Measurements from ENCODE around the gene SOWAHB.

The SOWAHB gene

GRCh38 chr4:76902233-76902890 lies 4.4 kb upstream of the SOWAHB start:
- Mint-ChIP-seq H3K27ac (no peak overlapping the region), H3K9me3 (no peaks in the 10 kb centered on the region), H3K4me3 (no peak overlapping the region), H3K4me1 (peaks cover 12% of the 10 kb centered on the region), H3K27me3 (peaks cover 35% of the 10 kb centered on the region), H3K36me3 (no peaks in the 10 kb centered on the region)
- CTCF ChIA-PET, result no interaction called here
- no peak for DNase-seq

DNA sequence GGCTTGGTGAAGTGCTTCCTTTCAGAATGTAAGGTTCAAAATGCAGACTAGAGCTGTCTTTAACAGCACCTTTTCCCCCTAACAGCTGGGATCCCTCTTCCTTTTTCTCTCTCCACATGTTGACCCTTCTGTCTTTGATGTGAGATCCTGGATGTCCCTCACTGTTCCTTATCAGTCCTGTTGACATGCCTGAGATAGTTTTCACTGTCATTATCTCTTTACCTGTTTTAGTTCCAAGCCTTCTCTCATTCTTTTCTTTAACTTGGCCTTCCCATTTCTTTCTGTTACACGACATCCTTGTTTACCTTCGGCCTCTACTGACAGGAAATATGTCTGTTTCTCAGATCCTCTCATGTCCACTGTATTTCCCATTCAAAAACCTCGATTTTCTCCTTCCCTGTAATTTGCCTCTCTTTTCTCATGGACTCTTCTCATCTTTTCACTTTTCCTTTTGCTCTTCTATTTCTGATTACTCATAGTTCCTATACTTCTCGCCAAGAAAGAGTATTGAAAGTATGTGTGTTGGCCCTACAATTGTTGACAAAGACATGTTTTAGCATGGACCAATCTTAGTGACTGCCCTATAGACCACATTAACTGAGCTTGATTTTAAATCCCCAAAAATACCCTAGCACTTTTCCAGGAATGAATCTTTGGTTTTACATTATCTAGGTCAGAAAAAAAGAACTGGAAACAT lies 1.2 kb upstream of the SOWAHB start:
- peak overlapping the region; percentile 61 for H3K4me3 Mint-ChIP-seq
- peaks cover 12% of the 10 kb centered on the region for H3K4me1 Mint-ChIP-seq
- H3K9me3 Mint-ChIP-seq, result no peaks in the 10 kb centered on the region
- CTCF ChIA-PET, result no interaction called here
- peak overlapping the region; percentile 0 for H3K27ac Mint-ChIP-seq
- no peaks in the 10 kb centered on the region for H3K36me3 Mint-ChIP-seq
- no peak for DNase-seq
- peaks cover 61% of the 10 kb centered on the region for H3K27me3 Mint-ChIP-seq

DNA sequence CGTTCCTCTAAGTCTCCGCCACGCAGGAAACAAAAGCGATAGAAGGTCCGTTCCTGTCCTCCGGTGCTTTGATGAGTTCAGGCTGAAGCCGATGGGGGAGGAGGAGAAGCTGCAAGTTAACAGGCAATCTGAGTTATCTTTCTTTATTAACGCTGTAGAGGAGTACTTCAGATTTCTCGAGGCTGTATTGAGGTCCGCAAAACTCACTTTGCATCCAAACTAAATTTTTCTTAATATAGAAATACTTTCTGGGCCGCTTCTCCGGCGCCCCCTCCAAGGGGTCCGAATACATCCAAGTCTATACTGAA lies 395 bp upstream of the SOWAHB start:
- H3K9me3 Mint-ChIP-seq, result no peaks in the 10 kb centered on the region
- H3K27ac Mint-ChIP-seq, result no peak overlapping the region
- H3K4me3 Mint-ChIP-seq, result peak overlapping the region; percentile 61
- H3K27me3 Mint-ChIP-seq, result peaks cover 62% of the 10 kb centered on the region
- peaks cover 12% of the 10 kb centered on the region for H3K4me1 Mint-ChIP-seq
- no peaks in the 10 kb centered on the region for H3K36me3 Mint-ChIP-seq
- DNase-seq, result no peak
- CTCF ChIA-PET, result no interaction called here

DNA sequence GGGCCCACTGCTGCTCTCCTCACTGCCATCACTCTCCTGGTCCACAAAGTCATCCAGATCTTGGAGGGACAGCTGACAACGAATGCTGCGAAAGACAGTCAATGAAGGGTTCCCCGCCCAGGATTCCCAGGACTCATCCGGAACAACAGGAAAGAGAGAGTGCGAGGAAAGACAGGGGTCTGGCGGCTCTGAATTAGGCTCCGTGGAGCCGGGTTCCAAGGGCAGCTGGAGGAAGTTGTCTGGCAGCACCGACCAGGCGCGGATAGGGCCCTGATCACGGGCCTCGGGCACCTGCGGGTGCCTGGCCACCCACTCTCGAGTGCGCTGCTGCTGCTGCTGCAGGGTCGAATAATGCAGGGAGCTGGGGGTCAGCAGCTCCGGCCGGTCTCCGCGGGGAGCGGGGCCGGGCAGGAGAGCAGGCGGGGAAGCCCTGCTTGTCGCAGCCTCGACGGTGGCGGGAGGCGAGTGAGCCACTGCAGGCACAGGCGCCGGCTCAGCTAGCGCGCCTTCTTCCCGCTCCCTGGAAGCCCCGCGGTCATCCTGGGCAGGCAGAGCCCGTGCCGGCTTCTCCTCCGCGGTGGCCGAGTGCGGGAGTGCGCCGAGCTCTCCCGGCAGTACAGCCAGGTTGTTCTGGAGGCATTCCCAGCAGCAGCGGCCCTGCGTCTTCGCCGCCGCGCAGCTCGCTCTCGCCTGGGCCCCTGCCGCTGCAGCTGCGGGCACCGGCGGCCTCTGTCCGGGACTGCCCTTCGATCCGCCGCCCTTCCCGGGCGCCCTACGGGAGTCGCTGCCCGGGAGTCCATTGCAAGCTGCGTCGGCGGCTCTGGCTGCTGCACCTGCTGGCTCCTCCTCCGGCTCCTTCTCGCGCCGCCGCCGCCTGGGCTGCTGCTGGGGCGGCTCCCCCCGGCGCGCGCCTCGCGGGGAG lies 1.1 kb downstream of the SOWAHB start:
- peak; percentile 41 for DNase-seq
- CTCF ChIA-PET, result no interaction called here
- Mint-ChIP-seq H3K9me3 (no peaks in the 10 kb centered on the region), H3K4me1 (peaks cover 12% of the 10 kb centered on the region), H3K27me3 (peaks cover 75% of the 10 kb centered on the region), H3K27ac (no peak overlapping the region), H3K36me3 (no peaks in the 10 kb centered on the region), H3K4me3 (peak overlapping the region; percentile 10)

GRCh38 chr4:76896048-76896447 lies 1.9 kb downstream of the SOWAHB start:
- DNase-seq, result no peak
- Mint-ChIP-seq H3K27ac (no peak overlapping the region), H3K4me1 (peaks cover 12% of the 10 kb centered on the region), H3K27me3 (peaks cover 79% of the 10 kb centered on the region), H3K9me3 (no peaks in the 10 kb centered on the region), H3K36me3 (no peaks in the 10 kb centered on the region), H3K4me3 (no peak overlapping the region)
- CTCF ChIA-PET, result no interaction called here

- no peak overlapping the region for H3K4me3 Mint-ChIP-seq
- CTCF ChIA-PET, result no interaction called here
- DNase-seq, result no peak
- H3K36me3 Mint-ChIP-seq, result no peaks in the 10 kb centered on the region
- H3K9me3 Mint-ChIP-seq, result no peaks in the 10 kb centered on the region
- H3K27ac Mint-ChIP-seq, result no peak overlapping the region
- H3K4me1 Mint-ChIP-seq, result peaks cover 12% of the 10 kb centered on the region
- peaks cover 80% of the 10 kb centered on the region for H3K27me3 Mint-ChIP-seq
These were observed 2.3 kb downstream of the SOWAHB start for GRCh38 chr4:76895619-76896018.

- no peak for DNase-seq
- Mint-ChIP-seq H3K4me3 (no peak overlapping the region), H3K27me3 (peaks cover 76% of the 10 kb centered on the region), H3K36me3 (no peaks in the 10 kb centered on the region), H3K9me3 (no peaks in the 10 kb centered on the region), H3K4me1 (peaks cover 12% of the 10 kb centered on the region), H3K27ac (no peak overlapping the region)
- CTCF ChIA-PET, result no interaction called here
These were observed 3.2 kb downstream of the SOWAHB start for GRCh38 chr4:76894537-76895255.

DNA sequence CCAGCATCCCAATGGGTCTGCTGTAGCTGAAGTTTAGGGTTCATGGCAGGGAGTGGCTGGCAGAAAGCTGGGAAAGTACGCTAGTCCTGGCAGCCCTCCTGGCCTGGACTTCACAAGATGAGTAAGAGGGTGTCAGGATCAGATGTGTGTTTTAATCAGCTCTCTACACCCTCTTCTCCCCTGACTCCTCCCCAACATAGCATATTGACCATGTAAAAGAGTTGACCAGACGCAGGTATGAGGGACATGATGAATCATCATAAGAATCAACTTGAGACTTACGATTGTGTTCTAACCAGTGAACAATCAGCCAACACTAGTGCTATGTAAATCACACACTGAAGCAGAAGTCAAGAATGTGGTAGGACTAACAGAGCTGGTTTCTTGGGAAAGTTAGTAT lies 5.3 kb downstream of the SOWAHB start:
- no peaks in the 10 kb centered on the region for H3K9me3 Mint-ChIP-seq
- H3K27ac Mint-ChIP-seq, result no peak overlapping the region
- no peak for DNase-seq
- H3K36me3 Mint-ChIP-seq, result no peaks in the 10 kb centered on the region
- H3K4me3 Mint-ChIP-seq, result no peak overlapping the region
- CTCF ChIA-PET, result no interaction called here
- H3K27me3 Mint-ChIP-seq, result peaks cover 55% of the 10 kb centered on the region
- no peaks in the 10 kb centered on the region for H3K4me1 Mint-ChIP-seq

- CTCF ChIA-PET, result no interaction called here
- Mint-ChIP-seq H3K27me3 (peaks cover 49% of the 10 kb centered on the region), H3K4me3 (no peak overlapping the region), H3K4me1 (no peaks in the 10 kb centered on the region), H3K27ac (no peak overlapping the region), H3K9me3 (no peaks in the 10 kb centered on the region), H3K36me3 (no peaks in the 10 kb centered on the region)
- no peak for DNase-seq
These were observed 5.9 kb downstream of the SOWAHB start for GRCh38 chr4:76892001-76892400.

DNA sequence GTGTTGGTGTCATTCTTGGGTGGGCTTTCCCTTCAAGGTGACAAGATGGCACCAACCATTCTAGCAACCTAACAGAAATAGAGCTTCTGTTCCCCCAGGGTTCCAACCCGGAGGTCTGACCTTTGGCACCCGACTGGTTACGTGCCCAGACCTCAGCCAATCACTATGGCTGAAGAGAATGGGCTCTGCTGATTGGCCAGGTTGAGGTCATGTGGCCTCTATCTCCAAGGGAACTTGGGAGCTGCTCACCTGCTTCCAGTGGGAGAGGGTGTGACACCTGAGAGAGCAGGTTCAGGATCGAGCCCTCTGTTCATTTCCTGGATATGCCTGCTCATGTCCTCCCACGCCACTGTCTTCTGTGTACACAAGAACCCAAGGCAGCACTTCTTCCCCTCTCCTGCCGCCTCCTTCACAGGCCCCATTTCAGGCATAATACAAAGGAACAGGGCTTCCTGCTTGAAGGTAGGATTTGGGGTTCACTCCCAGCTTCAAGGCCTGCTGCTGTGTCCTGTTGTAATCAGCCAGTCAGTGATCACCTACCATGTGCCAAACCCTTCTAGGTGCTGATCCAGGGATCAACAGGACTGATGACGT lies 11.0 kb downstream of the SOWAHB start:
- H3K27ac Mint-ChIP-seq, result no peak overlapping the region
- H3K4me1 Mint-ChIP-seq, result no peaks in the 10 kb centered on the region
- H3K27me3 Mint-ChIP-seq, result peaks cover 10% of the 10 kb centered on the region
- no peak for DNase-seq
- CTCF ChIA-PET, result no interaction called here
- no peak overlapping the region for H3K4me3 Mint-ChIP-seq
- H3K9me3 Mint-ChIP-seq, result no peaks in the 10 kb centered on the region
- no peaks in the 10 kb centered on the region for H3K36me3 Mint-ChIP-seq

DNA sequence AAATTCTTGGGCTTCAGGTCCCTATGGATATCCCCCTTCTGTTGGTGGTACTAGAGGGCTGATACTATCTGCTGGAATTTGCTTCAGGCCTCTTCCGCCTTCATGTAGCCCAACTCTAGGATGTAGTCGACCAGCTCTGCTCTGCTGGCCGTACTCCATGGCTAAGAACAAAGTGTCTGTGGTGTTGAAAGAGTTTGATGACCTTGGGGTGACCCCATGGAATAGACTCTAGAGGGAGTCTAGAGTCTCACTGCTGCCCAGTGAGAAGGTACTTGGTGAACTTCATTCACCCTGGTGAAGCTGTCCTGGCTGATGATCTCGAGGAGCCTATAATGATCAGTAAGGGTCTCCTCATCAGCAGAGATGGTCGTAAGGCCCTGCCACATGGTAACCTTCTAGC lies 11.7 kb downstream of the SOWAHB start:
- Mint-ChIP-seq H3K4me3 (no peak overlapping the region), H3K27me3 (peaks cover 6% of the 10 kb centered on the region), H3K36me3 (no peaks in the 10 kb centered on the region), H3K4me1 (no peaks in the 10 kb centered on the region), H3K9me3 (no peaks in the 10 kb centered on the region), H3K27ac (no peak overlapping the region)
- CTCF ChIA-PET, result no interaction called here
- DNase-seq, result no peak

- no peak overlapping the region for H3K4me3 Mint-ChIP-seq
- H3K9me3 Mint-ChIP-seq, result no peaks in the 10 kb centered on the region
- H3K4me1 Mint-ChIP-seq, result no peaks in the 10 kb centered on the region
- CTCF ChIA-PET, result no interaction called here
- H3K27me3 Mint-ChIP-seq, result no peaks in the 10 kb centered on the region
- no peaks in the 10 kb centered on the region for H3K36me3 Mint-ChIP-seq
- no peak overlapping the region for H3K27ac Mint-ChIP-seq
- DNase-seq, result no peak
These were observed 14.8 kb downstream of the SOWAHB start for GRCh38 chr4:76883147-76883546.

DNA sequence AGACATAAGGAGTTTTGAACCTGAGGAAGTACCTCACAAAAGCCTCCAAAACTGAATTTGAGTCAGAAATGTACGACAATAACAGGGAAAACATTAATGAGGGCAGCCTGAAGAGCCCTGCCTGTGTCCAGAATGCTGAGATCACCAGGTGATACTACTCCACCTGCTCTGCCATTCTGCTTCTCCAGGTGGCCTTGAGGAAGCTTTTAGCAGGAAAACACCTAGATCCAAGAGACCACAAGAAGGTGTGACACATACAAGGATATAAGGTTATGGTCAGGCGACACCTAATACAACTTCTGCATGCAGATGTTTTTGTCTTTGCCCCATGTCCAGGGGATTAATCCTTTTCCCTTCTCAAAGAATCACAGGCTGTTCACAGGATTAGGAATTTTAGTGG lies 15.3 kb downstream of the SOWAHB start:
- H3K9me3 Mint-ChIP-seq, result no peaks in the 10 kb centered on the region
- CTCF ChIA-PET, result no interaction called here
- DNase-seq, result no peak
- H3K27me3 Mint-ChIP-seq, result no peaks in the 10 kb centered on the region
- H3K36me3 Mint-ChIP-seq, result no peaks in the 10 kb centered on the region
- H3K27ac Mint-ChIP-seq, result no peak overlapping the region
- H3K4me1 Mint-ChIP-seq, result no peaks in the 10 kb centered on the region
- H3K4me3 Mint-ChIP-seq, result no peak overlapping the region

DNA sequence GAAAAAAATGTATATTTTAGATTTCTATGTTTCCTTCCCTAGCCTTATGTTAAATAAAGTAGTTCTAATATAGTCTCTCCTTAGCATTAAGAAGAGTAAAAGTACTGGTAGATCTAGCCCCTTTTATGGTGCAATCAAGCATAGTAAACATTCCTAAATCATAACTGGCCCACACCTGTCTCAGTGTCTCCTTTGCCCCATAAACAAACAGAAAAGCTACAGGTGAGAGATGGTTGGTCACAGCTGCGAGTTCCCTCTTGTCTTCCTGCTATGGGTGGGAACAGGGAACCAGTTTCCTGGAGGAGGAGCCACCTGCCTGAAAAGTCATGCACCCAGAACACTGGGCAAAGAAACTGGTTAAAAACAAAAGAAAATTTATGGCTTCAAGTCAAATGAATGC lies 16.6 kb downstream of the SOWAHB start:
- no peaks in the 10 kb centered on the region for H3K27me3 Mint-ChIP-seq
- H3K27ac Mint-ChIP-seq, result no peak overlapping the region
- H3K36me3 Mint-ChIP-seq, result no peaks in the 10 kb centered on the region
- no peaks in the 10 kb centered on the region for H3K9me3 Mint-ChIP-seq
- CTCF ChIA-PET, result no interaction called here
- no peaks in the 10 kb centered on the region for H3K4me1 Mint-ChIP-seq
- no peak for DNase-seq
- H3K4me3 Mint-ChIP-seq, result no peak overlapping the region

All from activated naive CD4-positive, alpha-beta T cell treated with anti-CD3 and anti-CD28 coated beads, Interleukin-2, amount 10 ng/mL, durations not matched to agents 7 days and 5 days (primary cell).